ENCODE measurements around the gene PIEZO1.

The PIEZO1 gene

GRCh38 chr16:88732172-88732960 is 52.7 kb downstream of the PIEZO1 start:
- DNase-seq = peak; percentile 69

- no peak for DNase-seq
Observed at GRCh38 chr16:88731699-88732098, 53.3 kb downstream of the PIEZO1 start.

GRCh38 chr16:88730632-88731607 is 54.1 kb downstream of the PIEZO1 start:
- DNase-seq = peak; percentile 49

- peak; percentile 88 for DNase-seq
Observed at GRCh38 chr16:88727871-88728270, 57.1 kb downstream of the PIEZO1 start.

- no peak for DNase-seq
Observed at GRCh38 chr16:88726981-88727380, 58.0 kb downstream of the PIEZO1 start.

- DNase-seq = no peak
Observed at GRCh38 chr16:88726408-88726749, 58.6 kb downstream of the PIEZO1 start.

- DNase-seq = no peak
Observed at GRCh38 chr16:88725609-88726407, 59.2 kb downstream of the PIEZO1 start.

- DNase-seq = no peak
Observed at GRCh38 chr16:88724855-88725555, 60.0 kb downstream of the PIEZO1 start.

GRCh38 chr16:88723911-88724310 is 61.1 kb downstream of the PIEZO1 start:
- no peak for DNase-seq

- DNase-seq = no peak
Observed at GRCh38 chr16:88723507-88723887, 61.5 kb downstream of the PIEZO1 start.

GRCh38 chr16:88722784-88723506 is 62.1 kb downstream of the PIEZO1 start:
- DNase-seq = no peak

GRCh38 chr16:88721815-88722755 is 62.9 kb downstream of the PIEZO1 start:
- DNase-seq = no peak

- no peak for DNase-seq
Observed at GRCh38 chr16:88721236-88721635, 63.8 kb downstream of the PIEZO1 start.

GRCh38 chr16:88720396-88720970 is 64.5 kb downstream of the PIEZO1 start:
- no peak for DNase-seq

- no peak for DNase-seq
Observed at GRCh38 chr16:88719933-88720296, 65.1 kb downstream of the PIEZO1 start.

- no peak for DNase-seq
Observed at GRCh38 chr16:88719267-88719932, 65.6 kb downstream of the PIEZO1 start.

- DNase-seq = no peak
Observed at GRCh38 chr16:88718178-88718577, 66.8 kb downstream of the PIEZO1 start.

- DNase-seq = no peak
Observed at GRCh38 chr16:88716601-88717001, 68.4 kb downstream of the PIEZO1 start.

- no peak for DNase-seq
Observed at GRCh38 chr16:88716201-88716600, 68.8 kb downstream of the PIEZO1 start.

Data from NCI-H2171 treated with DMSO at 0.1 percent for 48 hours (cell line).